Gastroesophageal sphincter (tissue), 3 donors: ENCODE measurements around the gene SMYD4.

Experiments used
- CTCF ChIP-seq, 4 experiments: fragments of 200-600 bp in 2 of 4; fragments of 450-650 bp in 2 of 4; sonication (generic) in 1 of 4; IDR thresholded peaks; one replicate each; pipeline ENCODE4 v1.5.1; 2017 to 2019; ENCODE audit warnings: antibody characterized with exemption in 4 of 4, mild to moderate bottlenecking in 2 of 4, moderate library complexity in 2 of 4
- EP300 ChIP-seq: sonication (generic); formaldehyde crosslinking; IDR thresholded peaks from one replicate; pipeline ENCODE4 v1.6.1; 2017; ENCODE audit warnings: antibody characterized with exemption, mild to moderate bottlenecking
- POLR2A ChIP-seq, 2 donors: fragments of 450-650 bp; IDR thresholded peaks; one replicate each; pipeline ENCODE4 v1.6.1; 2017; ENCODE audit warnings: antibody characterized with exemption in 2 of 2, mild to moderate bottlenecking in 2 of 2, moderate library complexity in 1 of 2
- POLR2AphosphoS5 ChIP-seq: sonication (generic); formaldehyde crosslinking; IDR thresholded peaks from one replicate; pipeline ENCODE4 v1.6.1; 2017; ENCODE audit warnings: antibody characterized with exemption

GRCh38 chr17:1785930-1786329 is 43.8 kb downstream of the SMYD4 start:
- TF ChIP-seq POLR2A (IDR thresholded peaks at IDR 0.05): no peak
- TF ChIP-seq CTCF (IDR thresholded peaks at IDR 0.05): no peak
- no peak for TF ChIP-seq POLR2AphosphoS5
- TF ChIP-seq EP300: no peak
